Neural cell (in vitro differentiated cells): Measurements from ENCODE around the gene USP34. TPM values are rescaled to one million over a fixed set of nuclear protein-coding genes. Genes with fewer than 3 reads are reported as not detected.
"Not testable (repeated sequence)": the region's sequence is repeated elsewhere in the genome, so short reads cannot be mapped to it uniquely, and the experiment has no call there.

Source experiments
- H2AFZ ChIP-seq: fragments of 200-600, 300-800 bp; sonication (generic), shearing (Covaris generic); 2 replicates; pipeline ENCODE4 v1.6.0; 2014; ENCODE audit warnings: low read depth, mild to moderate bottlenecking, antibody characterized with exemption, low read length, moderate library complexity
- H3F3A ChIP-seq: fragments of 200-600 bp; shearing (Covaris generic); 2 replicates; pipeline ENCODE4 v1.6.1; 2016; ENCODE audit warnings: mild to moderate bottlenecking, moderate library complexity, mixed read lengths, antibody characterized with exemption, low read length; ENCODE audit not compliant: insufficient read depth, poor library complexity, severe bottlenecking
- H3K27ac ChIP-seq: fragments of 200-600, 300-800 bp; sonication (generic), shearing (Covaris generic); 2 replicates; pipeline ENCODE4 v1.5.1; 2014; ENCODE audit warnings: mild to moderate bottlenecking, low read length, moderate library complexity
- H3K27me3 ChIP-seq: fragments of 300-800, 200-600 bp; sonication (generic), shearing (Covaris generic); 2 replicates; pipeline ENCODE4 v1.6.0; 2014; ENCODE audit warnings: mild to moderate bottlenecking, low read depth, low read length, moderate library complexity; ENCODE audit not compliant: insufficient read depth
- H3K36me3 ChIP-seq: fragments of 300-800, 200-600 bp; sonication (generic), shearing (Covaris generic); 2 replicates; pipeline ENCODE4 v1.5.1; 2014; ENCODE audit warnings: mild to moderate bottlenecking, antibody characterized with exemption, low read length, moderate library complexity; ENCODE audit not compliant: insufficient read depth
- H3K4me2 ChIP-seq: fragments of 300-800, 200-600 bp; sonication (generic), shearing (Covaris generic); 2 replicates; pipeline ENCODE4 v1.6.0; 2014; ENCODE audit warnings: mild to moderate bottlenecking, low read length
- H3K4me3 ChIP-seq: fragments of 300-800, 200-600 bp; sonication (generic), shearing (Covaris generic); 2 replicates; pipeline ENCODE4 v1.5.1; 2014; ENCODE audit warnings: mild to moderate bottlenecking, low read length, moderate library complexity
- H3K79me2 ChIP-seq: fragments of 200-600 bp; shearing (Covaris generic); replicated peaks from 2 replicates; pipeline ENCODE4 v1.6.0; 2014; ENCODE audit warnings: mild to moderate bottlenecking, low read length, moderate library complexity; ENCODE audit not compliant: insufficient read depth
- H3K9ac ChIP-seq: fragments of 300-800, 200-600 bp; sonication (generic), shearing (Covaris generic); 2 replicates; pipeline ENCODE4 v1.6.1; 2016; ENCODE audit warnings: mild to moderate bottlenecking, low read length, mixed read lengths
- H3K9me2 ChIP-seq: fragments of 200-600 bp; shearing (Covaris generic); 2 replicates; pipeline ENCODE4 v1.6.1; 2016; ENCODE audit warnings: mild to moderate bottlenecking, low read length, mixed read lengths; ENCODE audit not compliant: insufficient read depth
- H3K9me3 ChIP-seq: fragments of 200-600, 300-800 bp; sonication (generic), shearing (Covaris generic); 2 replicates; pipeline ENCODE4 v1.6.1; 2016; ENCODE audit warnings: mild to moderate bottlenecking, mixed run types, low read length, moderate library complexity, mixed read lengths
- H4K20me1 ChIP-seq: fragments of 200-600 bp; shearing (Covaris generic); 2 replicates; pipeline ENCODE4 v1.6.1; 2016; ENCODE audit warnings: mild to moderate bottlenecking, mixed run types; ENCODE audit not compliant: insufficient read depth
- CTCF ChIP-seq: fragments of 450-650 bp; IDR thresholded peaks from 2 replicates; pipeline ENCODE4 v1.5.1; 2014; ENCODE audit warnings: antibody characterized with exemption, mild to moderate bottlenecking, moderate library complexity; ENCODE audit not compliant: poor library complexity, severe bottlenecking
- EP300 ChIP-seq: fragments of 450-650 bp; conservative IDR thresholded peaks from 2 replicates; pipeline ENCODE4 v1.6.1; 2014; ENCODE audit warnings: antibody characterized with exemption, mild to moderate bottlenecking, moderate library complexity; ENCODE audit not compliant: poor library complexity, severe bottlenecking
- EZH2 ChIP-seq: fragments of 200-600, 300-800 bp; shearing (Covaris generic), sonication (generic); IDR thresholded peaks from 2 replicates; pipeline ENCODE4 v1.6.1; 2014; ENCODE audit warnings: antibody characterized with exemption, low read length, borderline replicate concordance, mild to moderate bottlenecking; ENCODE audit not compliant: insufficient read depth, poor library complexity, severe bottlenecking
- MXI1 ChIP-seq: fragments of 450-650 bp; conservative IDR thresholded peaks from 2 replicates; pipeline ENCODE4 v1.6.1; 2014; ENCODE audit warnings: antibody characterized with exemption, mild to moderate bottlenecking; ENCODE audit not compliant: poor library complexity, severe bottlenecking
- POLR2AphosphoS5 ChIP-seq: IDR thresholded peaks from 2 replicates; pipeline ENCODE4 v1.6.1; 2012
- RAD21 ChIP-seq: fragments of 450-650 bp; conservative IDR thresholded peaks from 2 replicates; pipeline ENCODE4 v1.6.1; 2014; ENCODE audit warnings: antibody characterized with exemption, mild to moderate bottlenecking, moderate library complexity
- SMC3 ChIP-seq: fragments of 450-650 bp; conservative IDR thresholded peaks from 2 replicates; pipeline ENCODE4 v1.6.1; 2014; ENCODE audit warnings: antibody characterized with exemption, mild to moderate bottlenecking, moderate library complexity; ENCODE audit not compliant: poor library complexity
- TAF1 ChIP-seq: IDR thresholded peaks from 2 replicates; pipeline ENCODE4 v1.6.1; 2012; ENCODE audit warnings: low read depth
- polyA plus RNA-seq: library from polyadenylated mRNA; depleted of rRNA; stranded (reverse); fragments of >200 nt; gene quantifications from 2 replicates; pipeline ENCODE4 v1.2.3, GENCODE V29; 2014
- TF ChIP-seq, protein P1 (sequence below): IDR thresholded peaks from 2 replicates; pipeline ENCODE4 v1.6.1; 2012; ENCODE audit warnings: borderline replicate concordance

Gene USP34
- polyA plus RNA-seq, 1 donor from 2014 or later, result 87.9 TPM

GRCh38 chr2:61167579-61167978, 303.3 kb downstream of the USP34 start:
- Histone ChIP-seq H3K27me3 (no peaks in the 10 kb centered on the region), H3K27ac (no peak overlapping the region), H3K4me2 (no peak overlapping the region), H3K9me3 (no peaks in the 10 kb centered on the region), H3K79me2 (no peaks in the 10 kb centered on the region), H3F3A (no peaks in the 10 kb centered on the region), H3K9ac (no peak overlapping the region), H3K4me3 (no peak overlapping the region), H2AFZ (no peak overlapping the region), H3K9me2 (no peaks in the 10 kb centered on the region), H3K36me3 (peaks cover 6% of the 10 kb centered on the region), H4K20me1 (no peaks in the 10 kb centered on the region)
- TF ChIP-seq CTCF, result no peak

- H3K9me2 ChIP-seq, result no peaks in the 10 kb centered on the region
- H3F3A ChIP-seq, result no peaks in the 10 kb centered on the region
- H3K27ac ChIP-seq, result no peak overlapping the region
- no peak overlapping the region for H3K4me2 ChIP-seq
- H3K4me3 ChIP-seq, result no peak overlapping the region
- peaks cover 6% of the 10 kb centered on the region for H3K36me3 ChIP-seq
- no peaks in the 10 kb centered on the region for H3K9me3 ChIP-seq
- no peaks in the 10 kb centered on the region for H3K27me3 ChIP-seq
- no peak overlapping the region for H2AFZ ChIP-seq
- H4K20me1 ChIP-seq, result no peaks in the 10 kb centered on the region
- TF ChIP-seq RAD21 (no peak), EZH2 (no peak), POLR2AphosphoS5 (no peak), SMC3 (no peak), MXI1 (no peak), CTCF (no peak), EP300 (no peak), TAF1 (no peak)
- TF ChIP-seq, protein P1, sequence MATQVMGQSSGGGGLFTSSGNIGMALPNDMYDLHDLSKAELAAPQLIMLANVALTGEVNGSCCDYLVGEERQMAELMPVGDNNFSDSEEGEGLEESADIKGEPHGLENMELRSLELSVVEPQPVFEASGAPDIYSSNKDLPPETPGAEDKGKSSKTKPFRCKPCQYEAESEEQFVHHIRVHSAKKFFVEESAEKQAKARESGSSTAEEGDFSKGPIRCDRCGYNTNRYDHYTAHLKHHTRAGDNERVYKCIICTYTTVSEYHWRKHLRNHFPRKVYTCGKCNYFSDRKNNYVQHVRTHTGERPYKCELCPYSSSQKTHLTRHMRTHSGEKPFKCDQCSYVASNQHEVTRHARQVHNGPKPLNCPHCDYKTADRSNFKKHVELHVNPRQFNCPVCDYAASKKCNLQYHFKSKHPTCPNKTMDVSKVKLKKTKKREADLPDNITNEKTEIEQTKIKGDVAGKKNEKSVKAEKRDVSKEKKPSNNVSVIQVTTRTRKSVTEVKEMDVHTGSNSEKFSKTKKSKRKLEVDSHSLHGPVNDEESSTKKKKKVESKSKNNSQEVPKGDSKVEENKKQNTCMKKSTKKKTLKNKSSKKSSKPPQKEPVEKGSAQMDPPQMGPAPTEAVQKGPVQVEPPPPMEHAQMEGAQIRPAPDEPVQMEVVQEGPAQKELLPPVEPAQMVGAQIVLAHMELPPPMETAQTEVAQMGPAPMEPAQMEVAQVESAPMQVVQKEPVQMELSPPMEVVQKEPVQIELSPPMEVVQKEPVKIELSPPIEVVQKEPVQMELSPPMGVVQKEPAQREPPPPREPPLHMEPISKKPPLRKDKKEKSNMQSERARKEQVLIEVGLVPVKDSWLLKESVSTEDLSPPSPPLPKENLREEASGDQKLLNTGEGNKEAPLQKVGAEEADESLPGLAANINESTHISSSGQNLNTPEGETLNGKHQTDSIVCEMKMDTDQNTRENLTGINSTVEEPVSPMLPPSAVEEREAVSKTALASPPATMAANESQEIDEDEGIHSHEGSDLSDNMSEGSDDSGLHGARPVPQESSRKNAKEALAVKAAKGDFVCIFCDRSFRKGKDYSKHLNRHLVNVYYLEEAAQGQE, result no peak
- H3K79me2 ChIP-seq, result no peaks in the 10 kb centered on the region
- no peak overlapping the region for H3K9ac ChIP-seq
Measured at GRCh38 chr2:61165946-61166345, 304.9 kb downstream of the USP34 start.

GRCh38 chr2:61165082-61165481, 305.8 kb downstream of the USP34 start:
- H3F3A ChIP-seq, H4K20me1 ChIP-seq, H3K27me3 ChIP-seq, H2AFZ ChIP-seq, H3K79me2 ChIP-seq, H3K9me3 ChIP-seq, H3K4me3 ChIP-seq, H3K4me2 ChIP-seq, H3K9ac ChIP-seq, H3K27ac ChIP-seq, H3K9me2 ChIP-seq, H3K36me3 ChIP-seq: not testable (repeated sequence)
